NCI-H1092 treated with DMSO at 0.1 percent for 48 hours (cell line): ENCODE measurements around the gene ZNF695.

Experiments
- DNase-seq: peaks from one replicate; lab custom pipeline; 2025; lab: John Stamatoyannopoulos, UW

The ZNF695 gene

DNA sequence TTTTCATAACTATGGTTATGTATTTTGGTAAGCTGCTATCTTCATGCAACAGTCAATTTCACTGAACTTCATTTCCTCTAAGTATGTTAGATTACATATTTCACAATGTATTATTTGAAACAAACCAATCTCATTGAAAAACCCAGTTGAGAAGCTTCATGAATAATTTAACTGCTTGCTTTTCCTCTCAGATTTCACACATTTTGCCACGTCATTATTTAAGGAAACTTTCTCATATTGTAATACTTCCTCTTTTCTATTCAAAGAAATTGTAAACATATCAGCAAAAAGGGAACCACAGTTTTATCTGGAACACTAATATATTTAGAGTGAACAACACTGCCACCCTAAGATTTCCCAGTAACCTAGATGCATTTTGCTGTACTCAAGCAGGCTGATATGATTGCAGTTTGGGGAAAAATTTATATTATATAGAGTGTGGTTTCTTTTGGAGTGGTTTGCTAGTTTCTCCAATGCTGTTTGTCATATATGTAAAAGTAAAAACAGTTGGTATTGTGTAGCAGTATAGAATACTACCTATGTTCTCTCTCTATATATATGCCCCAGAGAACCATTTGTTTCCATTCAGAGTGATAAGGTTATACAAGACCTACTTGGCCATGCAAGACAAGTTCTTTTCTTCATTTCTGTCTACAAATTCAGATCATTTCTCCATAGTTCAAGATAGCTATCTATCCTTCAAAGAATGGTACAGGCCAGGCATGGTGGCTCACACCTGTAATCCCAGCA, 47.7 kb downstream of the ZNF695 start:
- no peak for DNase-seq

GRCh38 chr1:246954126-246954525, 53.7 kb downstream of the ZNF695 start:
- no peak for DNase-seq

DNA sequence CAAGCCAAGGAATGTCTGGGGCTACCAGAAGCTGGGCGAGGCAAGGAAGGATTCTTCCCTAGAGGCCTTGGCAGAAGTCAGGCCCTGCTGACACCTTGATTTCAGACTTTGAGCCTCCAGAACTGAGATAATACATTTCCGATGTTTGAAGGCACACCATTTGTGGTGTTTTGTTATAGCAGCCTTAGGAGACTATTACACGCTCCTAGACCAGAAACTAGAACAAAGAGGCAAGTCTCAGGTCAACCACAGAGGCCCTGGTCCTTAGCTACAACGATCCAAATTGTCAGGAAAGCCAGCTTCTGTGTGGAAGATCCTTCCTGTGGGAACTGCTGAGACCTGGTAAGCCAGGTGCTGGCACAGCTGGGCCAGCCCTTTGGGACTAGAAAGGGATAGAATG, 56.4 kb downstream of the ZNF695 start:
- no peak for DNase-seq

DNA sequence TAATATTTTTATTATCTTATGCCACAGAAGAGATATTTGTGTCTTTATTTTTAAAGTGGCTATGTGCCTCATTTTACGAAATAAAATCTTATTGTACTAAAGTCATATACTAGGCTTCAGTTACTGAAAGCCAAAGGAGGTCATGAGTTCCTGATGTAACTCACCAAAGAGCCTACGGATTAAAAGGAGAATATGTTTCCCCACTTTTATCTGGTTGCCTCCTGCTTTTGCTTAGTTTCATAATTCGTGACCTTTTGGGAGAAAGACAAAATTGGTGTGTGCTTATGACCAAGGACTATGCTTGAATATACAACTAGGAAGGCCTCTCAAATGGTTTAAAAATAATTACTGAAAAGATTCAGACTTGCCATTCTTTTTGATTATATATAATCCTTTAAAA, 57.9 kb downstream of the ZNF695 start:
- DNase-seq: no peak

GRCh38 chr1:246947255-246947654, 60.6 kb downstream of the ZNF695 start:
- DNase-seq: no peak

GRCh38 chr1:246946366-246946765, 61.5 kb downstream of the ZNF695 start:
- DNase-seq: no peak
